GM10266 (cell line): ENCODE measurements around the gene CYP27C1.

Experiments used
- DNase-seq: peaks from one replicate; pipeline ENCODE4 v3.0.0; 2012; ENCODE audit errors: extremely low spot score
- TF ChIP-seq, protein P1 (sequence below): IDR thresholded peaks from 2 replicates; pipeline ENCODE4 v1.5.1; 2012; ENCODE audit warnings: mild to moderate bottlenecking, low read depth; ENCODE audit not compliant: control insufficient read depth, insufficient read depth; ENCODE audit errors: missing control alignments

CYP27C1 gene

DNA sequence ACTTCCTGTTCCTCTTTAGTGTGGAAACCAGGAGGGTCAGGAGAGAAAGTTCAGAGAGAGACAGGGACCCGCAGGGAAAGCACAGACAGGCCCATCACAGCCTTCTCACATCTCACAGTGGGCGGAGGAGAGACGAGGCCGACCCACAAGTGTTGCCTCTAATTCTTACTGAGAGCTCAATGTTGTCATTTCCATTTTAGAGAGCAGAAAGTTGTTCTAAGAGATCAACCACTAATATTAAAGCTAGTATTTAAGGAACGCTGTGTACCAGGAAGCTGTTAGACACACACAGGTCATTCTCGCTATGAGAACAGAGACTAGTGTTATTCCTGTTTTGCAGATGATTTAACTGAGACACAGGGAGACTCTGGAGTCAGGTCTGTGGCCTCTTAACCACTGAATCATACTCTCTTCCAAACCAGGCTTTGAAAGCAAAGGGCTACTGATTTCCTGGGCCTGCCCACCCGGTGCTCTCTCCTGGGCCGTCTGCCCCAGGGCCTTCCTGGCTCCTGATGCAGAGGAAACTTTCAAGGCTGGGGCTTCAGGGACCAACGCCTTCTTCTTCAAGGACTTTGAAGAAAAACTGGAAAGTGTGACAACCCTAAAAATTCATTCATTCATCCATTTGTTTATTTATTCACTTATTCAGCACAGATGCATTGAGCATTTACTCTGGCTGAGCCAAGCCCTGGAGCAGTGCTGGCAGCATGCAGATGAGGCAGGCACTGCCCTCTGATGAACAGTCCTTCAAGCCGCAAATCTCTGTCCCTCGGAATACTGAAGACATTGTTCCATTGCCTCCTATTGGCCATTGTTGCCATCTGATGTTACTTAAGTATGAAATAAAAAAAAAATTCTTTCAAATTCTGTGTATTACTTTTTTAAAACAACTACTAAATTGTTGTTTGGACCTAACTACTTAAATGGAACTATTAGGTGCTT is 76.0 kb downstream of the CYP27C1 start:
- TF ChIP-seq, protein P1, sequence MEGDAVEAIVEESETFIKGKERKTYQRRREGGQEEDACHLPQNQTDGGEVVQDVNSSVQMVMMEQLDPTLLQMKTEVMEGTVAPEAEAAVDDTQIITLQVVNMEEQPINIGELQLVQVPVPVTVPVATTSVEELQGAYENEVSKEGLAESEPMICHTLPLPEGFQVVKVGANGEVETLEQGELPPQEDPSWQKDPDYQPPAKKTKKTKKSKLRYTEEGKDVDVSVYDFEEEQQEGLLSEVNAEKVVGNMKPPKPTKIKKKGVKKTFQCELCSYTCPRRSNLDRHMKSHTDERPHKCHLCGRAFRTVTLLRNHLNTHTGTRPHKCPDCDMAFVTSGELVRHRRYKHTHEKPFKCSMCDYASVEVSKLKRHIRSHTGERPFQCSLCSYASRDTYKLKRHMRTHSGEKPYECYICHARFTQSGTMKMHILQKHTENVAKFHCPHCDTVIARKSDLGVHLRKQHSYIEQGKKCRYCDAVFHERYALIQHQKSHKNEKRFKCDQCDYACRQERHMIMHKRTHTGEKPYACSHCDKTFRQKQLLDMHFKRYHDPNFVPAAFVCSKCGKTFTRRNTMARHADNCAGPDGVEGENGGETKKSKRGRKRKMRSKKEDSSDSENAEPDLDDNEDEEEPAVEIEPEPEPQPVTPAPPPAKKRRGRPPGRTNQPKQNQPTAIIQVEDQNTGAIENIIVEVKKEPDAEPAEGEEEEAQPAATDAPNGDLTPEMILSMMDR = no peak
- no peak for DNase-seq

DNA sequence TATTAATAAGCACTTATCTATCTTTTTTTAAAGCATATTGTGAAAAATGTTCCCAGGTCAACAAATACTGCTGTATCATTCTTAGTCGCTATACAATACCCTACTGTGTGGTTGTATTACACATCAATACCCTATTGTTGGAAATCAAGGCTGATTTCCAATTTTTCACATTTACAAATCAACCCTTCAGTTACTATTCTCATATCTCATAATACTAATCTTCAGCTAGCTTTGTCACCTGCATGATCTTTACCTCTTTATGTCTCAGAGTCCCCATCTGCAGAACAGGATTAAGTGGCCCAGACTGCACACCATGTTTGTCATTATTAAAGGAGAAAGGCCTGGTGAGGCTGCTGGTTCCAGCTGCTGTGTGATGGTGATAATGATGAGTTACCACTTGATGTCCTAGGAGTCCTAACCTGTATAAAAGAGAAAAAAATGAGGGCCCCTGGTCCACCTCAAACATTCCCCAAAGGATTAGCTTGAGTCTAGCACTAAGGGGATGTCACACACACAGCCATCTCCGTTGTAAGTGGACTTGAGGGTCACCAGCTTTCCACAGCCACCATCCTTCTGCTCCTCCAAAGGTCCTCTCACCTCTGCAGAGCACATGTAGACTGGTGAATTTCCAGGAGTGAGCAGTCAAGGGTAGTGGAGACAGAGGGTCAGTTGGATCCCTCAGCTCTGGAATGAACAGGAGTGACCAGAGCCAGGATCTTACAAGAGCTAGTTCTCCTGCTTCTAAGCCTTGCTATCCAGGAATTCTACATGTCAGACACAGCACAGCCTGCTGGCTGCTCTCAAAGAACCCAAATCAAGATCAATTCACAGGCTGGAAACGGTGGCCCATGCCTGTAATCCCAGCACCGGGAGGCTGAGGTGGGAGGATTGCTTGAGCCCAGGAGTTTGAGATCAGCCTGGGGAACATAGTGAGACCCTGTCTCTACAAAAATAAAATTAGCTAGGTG is 77.2 kb downstream of the CYP27C1 start:
- no peak for DNase-seq
- TF ChIP-seq, protein P1 = no peak

DNA sequence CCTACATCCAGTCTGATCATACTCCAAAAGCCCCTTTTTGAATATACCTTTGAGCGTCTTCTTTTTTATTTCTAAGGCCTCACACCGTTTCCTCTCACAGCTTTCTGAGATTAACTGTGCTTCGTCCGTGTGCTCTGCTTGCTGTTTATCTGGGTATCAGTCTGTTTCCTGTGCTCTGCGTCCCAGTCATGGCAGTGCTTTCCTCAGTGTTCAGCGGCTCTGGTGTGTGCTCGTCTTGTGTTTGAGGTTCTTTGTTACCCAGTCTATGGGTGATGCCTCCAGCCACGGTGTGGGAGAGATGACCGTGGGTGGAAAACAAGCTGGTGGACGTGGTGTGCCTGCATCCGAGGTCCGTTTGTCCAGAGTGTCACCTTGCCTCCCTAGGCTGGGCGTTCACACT is 79.6 kb downstream of the CYP27C1 start:
- TF ChIP-seq, protein P1 = no peak
- no peak for DNase-seq

DNA sequence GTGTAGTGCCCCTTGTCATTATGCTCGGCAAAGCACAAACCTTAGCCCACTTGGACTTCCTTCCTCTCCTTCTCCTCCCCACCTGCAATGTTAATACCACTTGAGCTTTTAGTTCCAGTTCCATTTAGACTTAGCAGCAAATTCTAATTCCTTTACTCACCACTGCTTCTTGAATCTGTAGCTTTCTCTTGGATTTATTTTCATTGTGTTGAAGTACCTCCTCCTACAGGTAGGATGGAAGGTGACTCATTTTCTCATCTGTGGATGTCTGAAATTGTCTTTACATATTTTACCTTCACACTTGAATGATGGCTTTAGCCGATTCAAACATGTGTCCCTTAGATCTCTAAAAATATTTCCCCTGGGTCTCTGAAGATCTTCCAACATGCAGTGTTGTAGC is 80.3 kb downstream of the CYP27C1 start:
- TF ChIP-seq, protein P1 = no peak
- no peak for DNase-seq

DNA sequence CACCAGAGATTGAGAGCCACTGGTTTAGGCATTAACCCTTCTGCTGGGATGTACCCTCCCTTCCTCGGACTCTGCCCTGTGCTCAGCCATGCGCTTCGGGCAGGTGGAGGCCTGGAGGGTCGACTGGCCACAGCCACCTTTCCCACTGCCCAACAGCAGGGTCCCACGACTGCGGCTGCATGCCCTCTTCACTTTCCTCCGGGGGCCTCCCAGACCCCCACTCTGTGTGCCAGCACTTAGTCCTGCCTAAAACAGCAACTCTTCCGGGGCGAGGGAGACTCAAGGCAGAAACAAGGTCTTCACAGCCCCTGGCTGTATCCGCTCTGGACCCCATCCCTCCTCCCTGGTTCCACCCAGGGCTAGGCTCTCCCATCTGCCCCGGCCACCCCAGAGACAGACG is 81.8 kb downstream of the CYP27C1 start:
- no peak for DNase-seq
- TF ChIP-seq, protein P1 = no peak

DNA sequence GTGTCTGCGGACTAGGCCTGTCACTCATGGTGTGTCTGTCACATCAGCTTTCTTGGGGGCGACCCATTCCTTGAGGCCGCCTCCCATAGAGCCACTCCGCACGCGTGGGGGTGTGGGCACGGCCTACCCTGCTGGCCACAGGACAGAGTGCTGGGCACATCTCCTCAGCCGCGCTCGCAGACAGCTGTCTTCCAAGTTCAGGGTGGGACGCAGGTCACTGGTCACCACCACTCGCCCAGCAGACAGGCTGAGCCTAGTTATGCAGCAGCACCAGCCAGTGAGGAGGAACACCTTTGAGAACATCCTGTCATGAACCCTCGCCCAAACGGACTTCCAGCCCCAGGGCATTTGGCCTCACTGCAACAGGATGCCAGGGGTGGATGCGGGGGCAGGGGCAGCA is 82.4 kb downstream of the CYP27C1 start:
- no peak for DNase-seq

More for the DNA sequence above, 82.4 kb downstream of the CYP27C1 start:
- TF ChIP-seq, protein P1 = no peak
